Stomach (tissue), 4 donors: ENCODE results near the gene CLSTN2.

Source experiments
- EP300 ChIP-seq: sonication (generic); formaldehyde crosslinking; IDR thresholded peaks from one replicate; pipeline ENCODE4 v1.6.1; 2017; ENCODE audit warnings: antibody characterized with exemption
- POLR2A ChIP-seq, 4 donors: fragments of 450-650 bp; IDR thresholded peaks; one replicate each; pipeline ENCODE4 v1.6.1; 2016; ENCODE audit warnings: antibody characterized with exemption in 4 of 4, control low read depth in 2 of 4, mild to moderate bottlenecking in 1 of 4, moderate library complexity in 1 of 4
- TF ChIP-seq, protein P1 (sequence below), 7 experiments: fragments of 450-650 bp in 4 of 7; fragments of 200-600 bp in 3 of 7; sonication (generic) in 3 of 7; IDR thresholded peaks; one replicate each; pipeline ENCODE4 v1.5.1; 2016 to 2019; ENCODE audit warnings: antibody characterized with exemption in 7 of 7, control low read depth in 2 of 7, mild to moderate bottlenecking in 1 of 7

DNA sequence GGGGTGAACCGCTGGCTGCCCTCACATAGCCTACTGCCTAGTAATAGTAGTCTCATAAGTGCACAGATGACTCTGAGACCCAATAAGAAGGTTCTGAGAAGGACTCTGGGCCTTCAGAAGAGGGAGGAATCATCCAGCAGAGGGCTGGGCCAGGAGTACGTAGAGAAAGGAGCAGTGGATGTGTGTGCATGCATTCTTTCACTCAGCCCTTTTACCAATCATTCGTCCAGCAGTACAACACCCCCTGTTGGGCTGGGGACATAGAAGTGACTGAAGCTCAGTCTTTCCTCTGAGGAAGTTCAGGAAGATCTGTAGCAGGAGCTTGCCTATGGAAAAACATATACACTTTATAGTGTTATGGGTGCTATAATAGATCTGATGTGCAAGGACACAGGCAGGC is 333.1 kb downstream of the CLSTN2 start:
- no peak for TF ChIP-seq EP300
- TF ChIP-seq, protein P1, sequence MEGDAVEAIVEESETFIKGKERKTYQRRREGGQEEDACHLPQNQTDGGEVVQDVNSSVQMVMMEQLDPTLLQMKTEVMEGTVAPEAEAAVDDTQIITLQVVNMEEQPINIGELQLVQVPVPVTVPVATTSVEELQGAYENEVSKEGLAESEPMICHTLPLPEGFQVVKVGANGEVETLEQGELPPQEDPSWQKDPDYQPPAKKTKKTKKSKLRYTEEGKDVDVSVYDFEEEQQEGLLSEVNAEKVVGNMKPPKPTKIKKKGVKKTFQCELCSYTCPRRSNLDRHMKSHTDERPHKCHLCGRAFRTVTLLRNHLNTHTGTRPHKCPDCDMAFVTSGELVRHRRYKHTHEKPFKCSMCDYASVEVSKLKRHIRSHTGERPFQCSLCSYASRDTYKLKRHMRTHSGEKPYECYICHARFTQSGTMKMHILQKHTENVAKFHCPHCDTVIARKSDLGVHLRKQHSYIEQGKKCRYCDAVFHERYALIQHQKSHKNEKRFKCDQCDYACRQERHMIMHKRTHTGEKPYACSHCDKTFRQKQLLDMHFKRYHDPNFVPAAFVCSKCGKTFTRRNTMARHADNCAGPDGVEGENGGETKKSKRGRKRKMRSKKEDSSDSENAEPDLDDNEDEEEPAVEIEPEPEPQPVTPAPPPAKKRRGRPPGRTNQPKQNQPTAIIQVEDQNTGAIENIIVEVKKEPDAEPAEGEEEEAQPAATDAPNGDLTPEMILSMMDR (IDR thresholded peaks at IDR 0.05), result no peak
- TF ChIP-seq POLR2A (IDR thresholded peaks at IDR 0.05), result no peak
